ENCODE data around the gene PLEKHG4B.

GRCh38 chr5:204462-204861 is 112.5 kb downstream of the PLEKHG4B start:
- no peak for TF ChIP-seq CTCF (IDR thresholded peaks at IDR 0.05)
- no peak for TF ChIP-seq POLR2A (IDR thresholded peaks at IDR 0.05)

Measured in thyroid gland (tissue), 4 donors.